Measurements from ENCODE around the gene SLC39A10. TPM values are rescaled to one million over a fixed set of nuclear protein-coding genes. Genes with fewer than 3 reads are reported as not detected.

The SLC39A10 gene
- total RNA-seq, 2 experiments from 2014 or later = 25.6 to 25.8 TPM

GRCh38 chr2:195657634-195658540, 861 bp downstream of the SLC39A10 start:
- ChIA-PET CTCF (interaction anchor here (1.0 to 1.7 kb wide), 2 partner anchors 81 to 97 kb away, joined by 3 to 6 read pairs; no protein-coding TSS in a partner anchor), POLR2A (interaction anchor here (0.7 to 5.3 kb wide), 19 partner anchors 10 to 510 kb away, joined by 3 to 64 read pairs (median 3); no protein-coding TSS in a partner anchor)
- TF ChIP-seq CTCF (IDR thresholded peaks at IDR 0.05) = no peak
- intact Hi-C loops (cut with micrococcal nuclease) = loop anchor here (2.0 to 10.0 kb wide), 5 partner anchors 96 to 517 kb away; partner anchors contain the start of genes DNAH7 and STK17B
- H3K27ac Mint-ChIP-seq = peak overlapping the region; percentile 100
- H3K36me3 Mint-ChIP-seq (ENCODE audit: low read depth) = peaks cover 29% of the 10 kb centered on the region
- DNase-seq (peak; percentile 95), ATAC-seq (peak; percentile 28)
- H3K4me1 Mint-ChIP-seq (ENCODE audit: low read depth) = peaks cover 26% of the 10 kb centered on the region
- H3K4me3 Mint-ChIP-seq = peak overlapping the region; percentile 95
- no peaks in the 10 kb centered on the region for H3K9me3 Mint-ChIP-seq
- no peaks in the 10 kb centered on the region for H3K27me3 Mint-ChIP-seq

GRCh38 chr2:195658541-195658890, 1.5 kb downstream of the SLC39A10 start:
- ATAC-seq = no peak
- no peaks in the 10 kb centered on the region for H3K27me3 Mint-ChIP-seq
- peak overlapping the region; percentile 95 for H3K4me3 Mint-ChIP-seq
- peak overlapping the region; percentile 100 for H3K27ac Mint-ChIP-seq
- peaks cover 29% of the 10 kb centered on the region for H3K4me1 Mint-ChIP-seq (ENCODE audit: low read depth)
- no peak for TF ChIP-seq CTCF (IDR thresholded peaks at IDR 0.05)
- H3K36me3 Mint-ChIP-seq (ENCODE audit: low read depth) = peaks cover 29% of the 10 kb centered on the region
- ChIA-PET POLR2A (interaction anchor here (0.8 to 5.3 kb wide), 10 partner anchors 13 to 267 kb away, joined by 3 to 64 read pairs (median 6); no protein-coding TSS in a partner anchor), CTCF (interaction anchor here (1.0 kb wide), 1 partner anchor 98 kb away, joined by 3 read pairs; no protein-coding TSS in a partner anchor)
- H3K9me3 Mint-ChIP-seq = no peaks in the 10 kb centered on the region
- no peak for DNase-seq
- intact Hi-C loops (cut with micrococcal nuclease) = loop anchor here (2.0 to 10.0 kb wide), 5 partner anchors 96 to 516 kb away; partner anchors contain the start of genes DNAH7 and STK17B

DNA sequence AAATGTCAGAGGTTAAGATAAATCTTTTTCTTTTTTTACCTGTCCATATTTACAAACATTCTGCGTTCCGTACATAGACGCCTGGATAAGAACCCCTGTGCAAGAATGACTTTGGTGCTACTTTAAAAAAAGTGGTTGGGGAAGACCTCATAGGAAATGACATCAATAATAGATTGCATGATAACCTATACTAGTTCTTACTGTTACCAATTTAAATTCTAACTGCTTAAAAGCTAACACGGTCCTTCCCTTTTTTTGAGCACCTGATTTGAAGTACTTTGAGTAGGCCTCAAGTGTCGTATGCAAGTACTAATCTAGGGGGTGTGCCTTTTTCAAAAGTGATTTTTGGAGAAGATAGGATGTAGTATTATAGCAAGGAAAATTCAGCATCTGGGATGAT, 2.1 kb downstream of the SLC39A10 start:
- no peak for TF ChIP-seq CTCF (IDR thresholded peaks at IDR 0.05)
- DNase-seq (no peak), ATAC-seq (peak; percentile 3)
- Mint-ChIP-seq H3K27me3 (no peaks in the 10 kb centered on the region), H3K9me3 (no peaks in the 10 kb centered on the region), H3K36me3 (ENCODE audit: low read depth) (peaks cover 29% of the 10 kb centered on the region), H3K4me3 (peak overlapping the region; percentile 95), H3K27ac (peak overlapping the region; percentile 100), H3K4me1 (ENCODE audit: low read depth) (peaks cover 32% of the 10 kb centered on the region)
- intact Hi-C loops (cut with micrococcal nuclease) = loop anchor here (1.0 to 10.0 kb wide), 6 partner anchors 97 to 516 kb away; partner anchors contain the start of genes DNAH7 and STK17B
- ChIA-PET CTCF (interaction anchor here (0.8 to 2.5 kb wide), 11 partner anchors 12 to 409 kb away, joined by 3 to 32 read pairs (median 12); partner anchors contain the start of gene DNAH7), POLR2A (interaction anchor here (0.7 to 5.3 kb wide), 7 partner anchors 16 to 409 kb away, joined by 3 to 64 read pairs (median 4); partner anchors contain the start of gene DNAH7)

DNA sequence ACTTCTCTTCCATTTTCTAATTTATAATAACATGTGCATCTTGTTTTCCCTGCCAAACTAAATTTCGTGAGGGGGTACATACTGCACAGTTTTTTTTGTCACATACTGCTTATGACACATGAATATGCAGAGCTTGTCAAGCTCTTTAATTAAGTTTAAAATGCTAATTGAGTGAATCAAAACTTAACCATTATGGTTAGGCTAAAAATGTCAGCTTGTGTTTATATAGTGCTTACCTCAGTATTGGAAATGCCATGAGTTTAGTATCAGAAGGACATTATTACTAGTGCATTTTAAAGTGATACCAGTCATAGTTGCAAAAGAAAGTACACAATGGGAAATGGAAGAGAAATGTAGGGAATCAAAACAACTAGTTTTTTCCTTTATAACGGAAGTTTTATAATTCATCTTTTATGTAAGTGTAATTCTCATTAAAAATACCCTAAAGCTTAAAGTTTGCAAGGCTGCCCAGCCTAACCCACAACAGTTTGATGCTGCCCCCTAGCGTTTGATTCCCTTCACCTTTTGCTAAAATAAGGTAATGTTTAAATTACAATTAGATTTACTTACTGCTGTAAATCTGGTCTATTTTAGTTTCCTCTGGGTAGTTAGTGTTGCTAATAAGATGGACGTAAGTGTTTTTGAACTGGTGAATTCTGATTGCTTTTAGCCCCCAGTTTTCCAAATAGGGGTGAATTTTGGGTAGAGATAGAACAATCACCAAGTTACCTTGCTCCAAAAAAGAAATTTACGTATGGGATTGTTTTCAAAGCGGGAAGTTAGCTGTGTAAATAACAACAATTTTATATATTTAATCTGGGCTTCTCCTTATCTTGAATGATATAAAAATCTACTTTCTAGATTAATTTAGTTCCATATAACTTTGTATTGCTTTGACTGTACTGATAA, 3.2 kb downstream of the SLC39A10 start:
- ChIA-PET CTCF (interaction anchor here (0.6 to 2.5 kb wide), 44 partner anchors 11 to 1494 kb away, joined by 3 to 32 read pairs (median 4); partner anchors contain the start of gene DNAH7), POLR2A (interaction anchor here (0.7 to 5.3 kb wide), 9 partner anchors 9 to 506 kb away, joined by 3 to 64 read pairs (median 4); partner anchors contain the start of gene DNAH7)
- peak overlapping the region; percentile 100 for H3K27ac Mint-ChIP-seq
- no peaks in the 10 kb centered on the region for H3K9me3 Mint-ChIP-seq
- peaks cover 29% of the 10 kb centered on the region for H3K36me3 Mint-ChIP-seq (ENCODE audit: low read depth)
- peak; percentile 90 for DNase-seq
- H3K27me3 Mint-ChIP-seq = no peaks in the 10 kb centered on the region
- peaks cover 36% of the 10 kb centered on the region for H3K4me1 Mint-ChIP-seq (ENCODE audit: low read depth)
- TF ChIP-seq CTCF (IDR thresholded peaks at IDR 0.05) = peak; percentile 90
- ATAC-seq = peak; percentile 3
- H3K4me3 Mint-ChIP-seq = peak overlapping the region; percentile 95
- intact Hi-C loops (cut with micrococcal nuclease) = loop anchor here (1.0 to 10.0 kb wide), 8 partner anchors 84 to 515 kb away; partner anchors contain the start of genes DNAH7 and STK17B
